ENCODE measurements around the gene KAT6B. TPM values are rescaled to one million over a fixed set of nuclear protein-coding genes. Genes with fewer than 3 reads are reported as not detected.

KAT6B gene
- total and polyA plus RNA-seq, 2 of the 8 experiments (the other 6 are each of a cell fraction or from before 2014, with no cell fraction given) = 7.3 to 30.8 TPM

DNA sequence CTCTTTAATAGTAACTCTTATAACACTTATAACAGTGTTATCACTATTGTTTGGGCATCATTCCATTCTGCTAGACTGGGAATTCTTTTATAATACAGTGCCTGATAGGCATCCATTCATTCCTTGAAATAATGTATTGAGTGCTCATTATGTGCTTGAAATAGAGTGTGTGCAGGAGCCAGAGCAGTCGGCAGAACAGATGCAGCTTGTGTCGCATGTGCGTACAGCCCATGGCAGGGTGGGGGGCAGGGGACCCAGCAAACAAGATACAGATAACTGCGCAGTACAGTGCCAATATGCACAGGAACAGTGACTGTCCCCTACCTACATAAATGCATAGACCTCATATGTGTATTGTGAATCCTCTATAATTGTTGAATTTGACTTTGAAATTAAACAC lies 99.3 kb downstream of the KAT6B start:
- no peaks in the 10 kb centered on the region for H3K9me3 ChIP-seq (ENCODE audit: insufficient read depth in 2 of 2, low read depth in 1 of 2, low read length in 1 of 2)
- no peak overlapping the region for H3K56ac ChIP-seq (replicated peaks; ENCODE audit: insufficient read length, low read depth, low read length)
- no peaks in the 10 kb centered on the region for H3K27me3 ChIP-seq (replicated peaks in 1 of 4; ENCODE audit: control insufficient read depth in 3 of 4, extremely low read depth in 1 of 4, insufficient read depth in 3 of 4, low read length in 3 of 4)
- H3K4me1 ChIP-seq (replicated peaks in 1 of 4; ENCODE audit: control insufficient read depth in 3 of 4, insufficient read depth in 4 of 4, low read length in 3 of 4) = peaks cover 0 to 12% (median 8%) of the 10 kb centered on the region in 4 experiments; a peak in 6 of 7 replicates
- H3K79me2 ChIP-seq (ENCODE audit: control insufficient read depth in 1 of 2, insufficient read depth in 2 of 2, low read length in 2 of 2) = peaks cover 0 to 26% of the 10 kb centered on the region in 2 experiments; a peak in 3 of 4 replicates
- H2BK12ac ChIP-seq (ENCODE audit: low read depth, low read length) = no peak overlapping the region
- CTCF ChIA-PET (ENCODE audit: partially characterized antibody) = no interaction called here
- no peak overlapping the region for H4K8ac ChIP-seq (ENCODE audit: extremely low read depth, insufficient read depth, low read length)
- H3K36me3 ChIP-seq (ENCODE audit: control insufficient read depth in 2 of 4, insufficient read depth in 4 of 4, low read length in 3 of 4) = no peaks in the 10 kb centered on the region
- H2AFZ ChIP-seq (ENCODE audit: low read length) = no peak overlapping the region
- no peak overlapping the region for H3K9ac ChIP-seq (replicated peaks in 1 of 4; ENCODE audit: extremely low read depth in 1 of 4, low read depth in 3 of 4, low read length in 3 of 4)
- no peak overlapping the region for H4K5ac ChIP-seq (ENCODE audit: insufficient read length, low read depth, low read length)
- TF ChIP-seq EZH2 (IDR thresholded peaks at IDR 0.05; ENCODE audit: low read depth, low read length, severe bottlenecking) = no peak
- no peak for TF ChIP-seq SUZ12 (IDR thresholded peaks at IDR 0.05; ENCODE audit: low read length)
- no peak for TF ChIP-seq CHD2 (IDR thresholded peaks at IDR 0.05; ENCODE audit: low read length)
- TF ChIP-seq RAD21 (IDR thresholded peaks at IDR 0.05 in 1 of 2, conservative IDR thresholded peaks at IDR 0.05 in 1 of 2; ENCODE audit: low read depth in 2 of 2, low read length in 2 of 2) = no peak
- WGBS, 2 experiments (ENCODE audit: extremely low coverage in 1 of 2, insufficient coverage in 1 of 2, insufficient read length in 1 of 2, insufficient replicate concordance in 2 of 2, low coverage in 1 of 2, low lambda C conversion rate in 2 of 2, missing lambda C conversion rate in 1 of 2) = 90% methylated on average over 4 of the region's 4 CpGs; no CpG with 5 or more reads in 1 of the 2 experiments
- no peak overlapping the region for H3K4me3 ChIP-seq (ENCODE audit: extremely low read depth in 1 of 4, insufficient read depth in 2 of 4, low read depth in 3 of 4, low read length in 4 of 4)
- no peak overlapping the region for H3K4ac ChIP-seq (replicated peaks; ENCODE audit: insufficient read length, low read depth, low read length)
- no peak overlapping the region for H3K27ac ChIP-seq (ENCODE audit: low read depth, low read length)
- no peak overlapping the region for H3K18ac ChIP-seq (ENCODE audit: extremely low read depth, low read length)
- H2BK5ac ChIP-seq (ENCODE audit: low read depth, low read length) = no peak overlapping the region
- no peak for FAIRE-seq
- H4K91ac ChIP-seq (replicated peaks; ENCODE audit: insufficient read length, low read length) = no peak overlapping the region
- no peak overlapping the region for H3K14ac ChIP-seq (ENCODE audit: insufficient read length)
- POLR2A ChIA-PET (ENCODE audit: partially characterized antibody) = no interaction called here
- H2BK20ac ChIP-seq (ENCODE audit: low read length) = no peak overlapping the region
- H4K20me1 ChIP-seq (replicated peaks in 1 of 2; ENCODE audit: control insufficient read depth in 1 of 2, insufficient read depth in 2 of 2, low read length in 2 of 2) = peaks cover 0 to 2% of the 10 kb centered on the region in 2 experiments
- H3K23me2 ChIP-seq (ENCODE audit: low read depth, low read length) = no peaks in the 10 kb centered on the region
- H2AK5ac ChIP-seq (ENCODE audit: low read depth, low read length) = no peak overlapping the region
- no peak overlapping the region for H3K23ac ChIP-seq (ENCODE audit: insufficient read length)
- H2BK15ac ChIP-seq (ENCODE audit: low read length) = no peak overlapping the region
- no peak overlapping the region for H3K4me2 ChIP-seq (ENCODE audit: insufficient read depth in 1 of 2, low read depth in 2 of 2, low read length in 2 of 2)
- H3K79me1 ChIP-seq (ENCODE audit: low read depth, low read length) = 0 out of 2 replicates have a peak, but pooled peaks cover 3% of the 10 kb centered on the region
- no peak for DNase-seq (ENCODE audit: low read depth in 1 of 2, low spot score in 2 of 2)
- H2BK120ac ChIP-seq (replicated peaks; ENCODE audit: low read depth, low read length) = no peak overlapping the region

All from H1 (cell line).